GM18870 (cell line): Measurements from ENCODE around the gene CAMTA1.
"Not testable (repeated sequence)": the region's sequence is repeated elsewhere in the genome, so short reads cannot be mapped to it uniquely, and the experiment has no call there.

Experiments
- ATAC-seq: cut with Tn5 transposase; IDR thresholded peaks from one replicate; pipeline ENCODE4 v1.9.1; 2021; ENCODE audit warnings: moderate library complexity; ENCODE audit not compliant: unreplicated experiment

Gene CAMTA1

DNA sequence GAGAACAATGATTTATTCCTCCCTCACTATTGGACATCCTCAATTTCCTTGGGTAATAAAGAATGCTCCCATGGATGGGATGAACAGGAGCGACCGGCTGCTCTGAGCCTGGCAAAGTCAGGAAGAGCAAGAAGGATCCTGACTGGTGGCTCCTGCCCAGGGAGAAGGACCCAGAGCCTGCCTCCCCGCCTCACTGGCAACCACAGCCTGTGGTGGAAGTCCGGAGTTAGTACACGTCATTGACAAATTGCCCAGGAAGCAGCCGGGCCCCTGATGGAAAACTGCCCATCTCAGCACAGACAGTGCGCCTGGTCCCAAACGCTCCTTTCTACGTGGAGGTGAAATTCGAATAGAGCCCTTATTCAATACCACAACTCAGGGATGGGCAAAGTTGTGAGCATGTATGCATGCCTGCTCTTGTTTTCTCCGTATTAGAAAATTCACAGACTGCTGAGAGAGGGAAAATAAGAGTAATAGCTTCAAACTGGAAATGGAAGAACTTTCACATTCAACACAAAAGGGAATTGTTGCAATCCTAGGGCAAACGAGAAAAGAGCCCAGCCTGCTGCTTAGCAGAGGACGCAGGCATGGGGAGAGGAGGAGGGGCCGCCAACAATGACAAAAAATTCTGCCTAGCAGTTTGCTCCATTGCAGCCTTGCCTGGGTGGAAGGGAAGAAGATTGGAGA, 588.8 kb downstream of the CAMTA1 start:
- no peak for ATAC-seq

DNA sequence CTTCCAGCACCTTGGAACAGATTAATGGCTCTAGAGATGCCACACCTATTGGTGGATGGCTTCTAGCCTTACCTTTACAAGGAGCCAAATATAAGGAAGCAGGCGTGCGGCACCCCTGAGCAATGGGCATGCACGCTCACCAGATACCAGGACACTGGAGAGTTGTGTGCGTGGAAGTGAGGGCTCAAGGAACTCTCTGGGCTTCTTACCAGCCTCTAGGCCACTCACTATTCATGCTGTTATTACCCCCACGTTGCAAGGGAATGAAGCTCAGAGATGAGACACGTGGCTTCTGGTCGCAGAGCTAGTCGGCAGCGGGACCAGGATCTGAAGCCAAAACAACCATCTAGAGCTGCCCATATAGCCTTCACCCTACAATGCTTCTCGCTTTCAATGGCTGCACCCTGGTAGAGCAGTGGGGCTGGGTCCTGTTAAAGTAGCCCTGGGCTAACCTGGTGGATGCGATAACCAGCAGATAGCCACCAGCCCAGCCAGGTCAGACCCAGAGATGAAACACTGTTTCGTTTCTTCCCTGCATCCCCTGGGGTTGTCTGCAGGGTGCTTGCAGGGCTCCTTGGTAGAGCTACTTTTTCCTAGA, 589.4 kb downstream of the CAMTA1 start:
- no peak for ATAC-seq

- ATAC-seq = no peak
Measured at GRCh38 chr1:7375329-7375728, 590.1 kb downstream of the CAMTA1 start.

- no peak for ATAC-seq
Measured at GRCh38 chr1:7375781-7376660, 590.8 kb downstream of the CAMTA1 start.

DNA sequence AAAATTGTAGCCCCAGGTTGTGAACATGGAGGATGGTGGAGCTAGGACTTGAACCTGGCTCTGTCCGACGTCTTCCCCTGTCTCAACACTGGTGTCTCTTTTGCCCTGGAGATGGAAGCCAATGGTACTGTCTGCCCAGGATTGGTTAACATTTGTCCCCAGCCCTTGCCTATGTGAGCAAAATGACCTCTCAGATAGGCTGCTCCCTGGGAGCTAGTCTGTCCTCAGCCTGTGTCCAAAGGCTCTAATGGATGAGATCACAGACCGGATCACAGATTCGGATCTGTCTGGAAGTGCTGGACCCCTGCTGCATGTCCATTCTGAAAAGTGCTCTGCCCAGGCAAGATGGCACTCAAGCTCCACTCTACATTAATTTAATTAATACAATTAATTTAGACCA, 591.4 kb downstream of the CAMTA1 start:
- no peak for ATAC-seq

- no peak for ATAC-seq
Measured at GRCh38 chr1:7378346-7379130, 593.3 kb downstream of the CAMTA1 start.

DNA sequence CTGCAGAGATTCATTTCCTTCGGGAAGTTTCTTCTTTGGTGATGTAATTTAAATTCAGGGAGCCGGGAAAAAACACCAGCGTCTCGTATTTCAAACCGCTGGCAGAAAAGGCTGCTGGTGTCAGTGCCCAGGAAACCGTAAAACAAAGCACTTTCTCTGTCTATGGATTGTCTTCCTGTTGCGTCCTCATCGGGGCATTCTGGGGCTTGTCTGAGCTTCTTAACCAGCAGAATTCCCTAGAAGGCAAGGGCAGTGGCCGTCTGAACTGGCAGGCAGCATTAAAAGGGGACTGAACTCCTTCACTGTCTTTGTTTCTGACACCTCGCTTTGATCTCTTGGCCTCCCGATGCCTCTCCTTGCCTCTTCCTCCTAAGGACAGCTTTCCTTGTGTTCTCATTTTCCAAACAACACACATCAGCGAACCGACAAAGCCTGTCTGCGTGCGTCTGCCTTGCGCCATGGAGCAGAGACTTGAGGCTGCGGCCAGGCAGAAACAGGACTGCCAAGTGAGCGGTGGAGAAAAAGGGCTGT, 594.3 kb downstream of the CAMTA1 start:
- no peak for ATAC-seq

DNA sequence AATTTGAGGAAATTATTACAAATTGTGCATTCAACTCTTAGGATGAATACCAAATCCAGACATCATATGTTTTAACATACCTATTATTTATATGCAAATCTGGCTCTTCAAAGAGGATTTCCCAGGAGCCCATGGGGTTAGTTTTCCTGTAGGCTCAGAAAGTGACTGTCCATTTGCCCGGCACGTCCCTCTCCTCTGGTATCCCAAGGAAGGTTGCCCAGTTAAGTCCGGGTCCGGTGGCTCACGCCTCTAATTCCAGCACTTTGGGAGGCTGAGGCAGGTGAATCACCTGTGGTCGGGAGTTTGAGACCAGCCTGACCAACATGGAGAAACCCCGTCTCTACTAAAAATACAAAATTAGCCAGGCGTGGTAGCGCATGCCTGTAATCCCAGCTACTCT, 594.8 kb downstream of the CAMTA1 start:
- not testable (repeated sequence) for ATAC-seq

DNA sequence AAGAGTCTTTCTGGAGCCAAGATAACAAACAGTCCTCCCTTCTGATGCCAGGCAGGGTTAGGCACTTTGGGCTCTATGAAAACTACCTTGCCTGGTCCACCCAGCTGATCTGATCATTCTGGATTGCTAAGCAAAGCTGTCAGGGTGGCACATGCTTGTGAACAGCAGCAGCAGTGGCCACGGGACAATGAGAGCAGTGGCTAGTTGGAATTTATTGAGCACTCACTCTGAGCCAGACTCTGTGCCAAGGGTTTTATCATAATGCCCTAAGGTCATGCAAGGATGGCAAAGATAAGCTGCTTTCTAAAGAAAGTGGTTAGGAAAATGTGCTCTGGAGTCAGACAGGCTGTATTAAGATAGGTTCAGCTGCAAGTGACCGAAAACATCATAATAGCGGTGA, 595.5 kb downstream of the CAMTA1 start:
- no peak for ATAC-seq

- not testable (repeated sequence) for ATAC-seq
Measured at GRCh38 chr1:7381729-7382128, 596.5 kb downstream of the CAMTA1 start.

DNA sequence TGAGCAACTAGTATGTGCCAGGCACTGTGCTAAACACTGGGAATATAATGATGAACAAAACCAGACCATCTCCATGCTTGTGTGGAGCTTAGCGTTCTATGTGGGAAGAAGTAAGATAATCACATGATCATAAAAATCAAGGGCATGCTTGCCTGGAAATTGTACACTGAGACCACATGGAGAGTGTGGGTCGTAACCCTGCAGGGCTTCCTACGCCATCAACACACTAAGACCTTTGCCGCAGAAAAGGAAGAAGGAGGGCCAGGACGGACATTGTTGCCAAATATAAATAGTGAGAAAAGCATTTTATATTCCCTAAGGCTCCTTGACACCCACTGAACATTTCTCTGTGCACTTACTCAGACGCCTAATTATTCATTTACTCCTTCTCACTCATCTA, 597.7 kb downstream of the CAMTA1 start:
- ATAC-seq = no peak

DNA sequence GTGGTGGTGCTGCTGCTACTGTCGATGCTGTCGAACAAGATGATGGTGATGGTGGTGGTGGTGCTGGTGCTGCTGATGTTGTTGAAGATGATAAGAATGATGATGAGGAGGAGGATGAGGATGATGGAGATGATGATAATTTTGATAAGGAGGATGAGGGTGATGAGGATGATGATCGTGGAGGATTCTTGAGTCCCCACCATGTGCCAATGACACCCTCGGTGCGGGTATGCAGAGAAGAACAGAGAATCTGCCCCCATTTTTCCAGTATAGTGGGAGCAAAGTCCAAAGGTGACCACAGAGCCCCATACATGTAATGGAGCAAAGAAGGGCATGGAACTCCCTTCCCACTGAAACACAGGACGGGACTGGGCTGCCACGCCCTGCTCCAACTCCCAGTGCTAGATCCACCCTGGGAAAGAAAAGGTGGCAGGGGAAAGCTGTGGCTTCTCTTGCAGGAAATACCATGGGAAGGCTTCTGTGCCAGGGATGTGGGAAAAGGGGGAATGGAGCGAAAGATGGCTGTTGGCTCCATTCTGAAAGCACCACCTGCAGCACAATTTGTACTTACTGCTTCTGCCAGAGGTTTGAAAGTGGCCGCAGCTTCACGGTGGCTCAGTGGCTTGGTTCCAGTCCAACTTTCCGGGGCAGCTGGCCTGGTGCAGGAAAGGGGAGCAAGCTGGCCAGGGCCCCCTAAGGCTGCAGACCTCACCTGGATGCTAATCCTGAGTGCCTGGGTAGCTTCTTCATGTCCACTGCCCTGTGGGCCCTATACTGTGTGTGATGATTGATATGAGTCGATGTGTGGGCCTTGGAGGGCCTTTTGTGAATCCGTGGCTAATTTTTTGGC, 598.6 kb downstream of the CAMTA1 start:
- ATAC-seq = no peak

GRCh38 chr1:7384679-7385078, 599.4 kb downstream of the CAMTA1 start:
- ATAC-seq = no peak

DNA sequence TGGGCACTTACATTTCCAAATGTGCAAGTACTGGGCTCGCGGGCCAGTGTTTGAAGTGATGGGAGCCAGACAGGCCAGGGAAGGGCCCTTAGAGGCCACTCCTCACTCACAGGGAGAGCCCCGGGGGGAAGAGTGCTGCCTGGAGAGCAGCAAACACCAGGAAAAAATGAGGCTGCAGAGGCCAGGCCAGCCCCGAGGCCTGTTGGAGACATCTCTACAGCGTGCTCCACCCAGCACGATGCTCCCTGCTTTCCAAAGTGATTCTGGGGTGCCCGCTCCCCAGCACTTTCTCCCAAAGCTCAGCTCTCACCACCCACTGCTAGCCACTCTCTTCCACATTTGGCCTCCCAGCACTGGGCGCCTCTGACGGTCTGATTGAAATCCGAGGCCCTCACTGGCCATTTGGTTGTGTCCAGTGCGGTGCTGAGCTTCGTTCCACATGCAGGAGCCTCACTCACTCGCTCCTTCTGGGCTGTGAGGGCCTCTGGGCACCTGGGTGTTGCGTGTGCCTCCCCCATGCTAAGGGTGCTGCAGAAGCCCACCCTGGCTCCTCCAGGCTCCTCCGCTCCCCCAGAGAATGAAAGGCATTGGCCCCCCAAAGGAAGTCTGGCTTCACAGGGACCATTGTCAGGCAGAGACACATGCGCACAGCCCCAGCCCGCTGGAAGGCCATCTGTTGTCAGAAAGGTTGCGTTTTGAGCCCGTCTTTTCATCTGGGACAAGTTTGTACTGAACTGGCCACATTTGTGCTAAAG, 600.4 kb downstream of the CAMTA1 start:
- no peak for ATAC-seq

DNA sequence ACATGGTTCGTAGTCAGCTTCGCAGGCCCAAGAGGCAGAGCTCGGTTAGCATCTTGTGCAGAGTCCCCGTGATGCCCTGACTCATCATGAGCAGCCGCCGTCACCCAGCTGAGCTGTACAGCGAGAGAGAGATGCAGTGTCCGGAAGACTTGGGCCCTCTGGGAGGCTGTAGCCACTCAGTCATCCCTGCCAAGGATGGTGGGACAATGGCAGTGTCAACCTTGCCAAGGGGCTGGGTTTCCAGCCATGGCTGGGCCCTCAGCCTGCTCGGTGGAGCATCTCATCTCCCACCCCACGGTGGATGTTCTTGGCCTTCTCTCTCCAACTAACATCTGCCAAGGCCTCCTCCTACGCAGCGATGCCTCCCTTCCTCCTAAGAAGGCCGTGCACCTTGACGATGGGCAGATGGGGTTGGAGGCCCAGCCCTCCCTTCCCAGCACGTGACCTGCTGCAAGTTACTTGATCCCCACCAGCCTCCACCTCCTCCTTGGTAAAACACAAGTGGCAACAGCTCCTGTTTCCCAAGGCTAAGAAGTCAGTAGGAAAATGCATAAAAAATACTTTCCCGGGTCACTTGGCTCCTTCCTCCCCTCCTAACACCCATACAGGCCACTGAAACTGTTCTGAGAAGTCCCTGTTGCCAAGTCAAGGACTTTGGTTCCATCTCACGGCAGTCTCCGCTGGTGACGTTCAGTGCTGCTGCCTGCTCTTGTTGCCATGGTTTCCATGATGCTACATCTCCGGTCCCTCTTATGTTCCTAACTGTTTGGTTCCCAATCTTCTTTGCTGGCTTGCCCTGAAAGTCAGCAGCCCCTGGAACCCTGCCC, 601.2 kb downstream of the CAMTA1 start:
- no peak for ATAC-seq

DNA sequence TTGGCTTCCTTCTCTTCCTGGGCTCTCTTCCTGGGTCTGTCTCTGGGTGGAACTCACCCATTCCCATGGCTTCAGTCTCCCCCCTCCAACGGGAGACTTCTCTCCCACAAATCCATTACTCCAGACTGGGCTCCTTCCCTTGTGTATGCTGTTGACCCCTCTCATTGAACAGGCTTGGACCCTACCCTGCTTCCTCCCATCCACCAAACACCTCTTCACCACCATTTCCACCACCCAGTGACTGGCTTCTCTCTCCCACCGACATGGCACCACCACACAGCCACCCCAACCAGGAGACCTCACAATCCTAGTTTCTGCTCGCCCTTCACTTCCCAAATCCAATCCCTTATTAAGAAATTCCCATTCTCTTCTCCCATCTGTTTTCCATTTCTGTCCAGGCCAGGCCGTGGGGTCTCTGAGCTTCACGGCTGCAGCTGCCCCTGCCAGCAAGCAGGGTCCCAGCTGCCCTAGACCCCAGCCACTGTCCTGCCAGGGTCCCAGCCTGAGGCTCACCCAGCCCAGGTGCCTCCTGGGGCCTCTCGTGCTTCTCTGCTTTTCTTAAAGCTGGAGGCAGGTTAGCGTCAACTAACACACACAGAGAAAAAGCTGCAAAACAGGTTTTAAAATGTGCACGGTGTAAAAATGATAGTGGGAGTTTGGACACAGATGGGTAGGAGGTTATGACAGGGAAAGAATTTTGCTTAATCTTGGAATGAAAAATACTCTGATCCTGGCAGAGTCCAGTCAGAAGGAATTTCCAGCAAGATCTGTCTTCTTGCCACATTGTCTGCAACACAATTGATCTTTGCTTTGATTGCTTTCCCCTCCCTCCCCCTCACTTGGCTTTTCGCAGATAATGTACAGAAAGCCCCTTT, 602.0 kb downstream of the CAMTA1 start:
- ATAC-seq = no peak

DNA sequence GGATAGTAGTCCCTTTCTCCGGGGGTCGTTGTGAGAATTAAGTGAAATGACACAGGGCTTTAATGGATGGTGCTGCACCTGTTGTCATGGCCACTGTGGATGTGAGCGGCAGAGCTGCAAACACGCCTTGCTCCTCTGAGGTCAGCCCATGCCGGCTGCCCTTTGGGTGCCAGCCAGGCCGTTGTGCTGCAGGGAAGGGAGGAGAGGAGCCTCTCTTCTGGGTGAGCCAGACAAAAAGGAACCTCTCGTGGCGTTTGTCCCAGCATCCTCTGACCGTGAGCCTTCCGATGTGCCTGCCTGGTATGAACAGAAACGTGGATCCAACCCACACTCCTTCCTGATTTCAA, 602.9 kb downstream of the CAMTA1 start:
- no peak for ATAC-seq
